Measurements from ENCODE around the gene GNB3.

The GNB3 gene

GRCh38 chr12:6824085-6824775 lies 16.5 kb upstream of the GNB3 start:
- no peak for DNase-seq

DNA sequence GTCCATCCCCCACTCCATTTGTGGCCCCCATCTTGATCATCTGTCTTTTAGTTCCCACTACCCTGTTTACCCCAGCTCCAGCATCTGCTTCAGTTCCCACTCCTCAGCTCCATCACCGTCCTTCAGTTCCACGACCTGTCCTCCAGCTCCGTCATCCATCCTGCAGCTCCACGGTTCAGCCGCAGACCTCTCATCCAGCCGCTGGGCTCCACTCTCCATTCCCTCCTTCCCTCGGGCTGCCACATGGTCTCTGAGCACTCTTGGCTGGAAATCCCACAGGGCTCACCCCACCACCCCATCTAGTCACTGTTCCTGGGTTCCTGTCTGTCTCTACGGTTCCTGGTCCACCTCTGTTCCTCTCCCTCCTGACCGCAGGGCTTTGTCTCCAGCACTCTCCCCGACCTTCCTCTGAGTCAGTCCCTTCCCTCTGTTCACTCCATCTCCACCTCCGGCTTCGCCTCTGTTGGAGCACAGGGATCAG lies 15.8 kb upstream of the GNB3 start:
- DNase-seq = no peak

- DNase-seq = peak; percentile 90
These were observed 15.2 kb upstream of the GNB3 start for GRCh38 chr12:6825398-6826124.

- no peak for DNase-seq
These were observed 14.5 kb upstream of the GNB3 start for GRCh38 chr12:6826125-6826733.

DNA sequence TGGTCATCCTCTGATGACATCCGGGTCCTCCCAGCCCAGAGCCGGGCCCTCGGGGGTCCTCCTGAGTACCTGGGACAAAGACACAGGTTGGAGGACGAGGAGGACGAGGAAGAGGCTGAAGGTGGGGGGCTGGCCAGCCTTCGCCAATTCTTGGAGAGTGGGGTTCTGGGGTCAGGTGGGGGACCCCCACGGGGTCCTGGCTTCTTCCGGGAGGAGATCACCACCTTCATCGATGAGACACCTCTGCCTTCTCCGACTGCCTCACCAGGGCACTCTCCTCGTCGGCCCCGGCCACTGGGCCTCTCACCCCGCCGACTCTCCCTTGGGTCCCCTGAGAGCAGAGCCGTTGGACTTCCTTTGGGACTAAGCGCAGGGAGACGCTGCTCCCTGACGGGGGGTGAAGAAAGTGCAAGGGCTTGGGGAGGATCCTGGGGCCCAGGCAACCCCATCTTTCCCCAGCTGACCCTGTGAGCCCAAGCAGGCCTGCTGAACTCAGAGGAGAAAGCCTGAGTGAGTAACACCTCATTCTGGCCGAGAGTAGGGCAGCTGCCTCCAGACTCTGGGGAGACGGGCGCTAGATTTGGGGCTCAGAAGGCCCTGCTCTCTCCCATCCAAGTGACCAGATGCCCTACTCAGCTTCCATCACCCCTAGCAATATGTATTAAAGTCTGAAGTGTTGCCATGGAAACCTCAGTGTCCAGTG lies 13.8 kb upstream of the GNB3 start:
- no peak for DNase-seq

GRCh38 chr12:6827437-6827911 lies 13.3 kb upstream of the GNB3 start:
- peak; percentile 77 for DNase-seq

DNA sequence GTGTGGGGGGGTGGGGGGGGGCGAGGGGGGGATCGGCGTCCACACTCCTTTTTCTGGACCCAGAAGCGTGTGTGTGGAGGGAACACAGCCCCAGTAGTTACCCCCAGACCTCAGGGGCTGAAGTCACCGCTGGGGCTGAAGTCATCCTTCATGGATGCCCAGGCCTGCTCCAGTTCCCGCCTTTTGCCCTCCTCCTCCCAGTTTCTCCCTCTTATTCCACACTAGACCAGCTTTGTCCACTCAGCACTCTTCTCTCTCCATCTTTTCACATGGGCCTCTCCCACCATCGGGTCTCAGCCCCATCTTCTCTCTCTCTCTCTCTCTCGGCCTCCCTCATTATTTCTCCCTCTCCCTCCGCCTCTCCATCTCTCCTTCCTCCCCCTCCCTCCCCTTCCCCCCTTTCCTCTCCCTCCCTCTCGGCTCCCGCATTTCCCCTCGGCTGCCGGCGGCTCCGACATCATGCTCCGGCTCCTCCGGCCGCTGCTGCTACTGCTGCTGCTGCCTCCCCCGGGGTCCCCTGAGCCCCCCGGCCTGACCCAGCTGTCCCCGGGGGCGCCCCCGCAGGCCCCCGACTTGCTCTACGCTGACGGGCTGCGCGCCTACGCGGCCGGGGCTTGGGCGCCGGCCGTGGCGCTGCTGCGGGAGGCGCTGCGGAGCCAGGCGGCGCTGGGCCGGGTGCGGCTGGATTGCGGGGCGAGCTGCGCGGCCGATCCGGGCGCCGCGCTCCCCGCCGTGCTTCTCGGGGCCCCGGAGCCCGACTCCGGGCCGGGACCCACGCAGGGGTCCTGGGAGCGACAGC lies 12.5 kb upstream of the GNB3 start, which contains the start of gene P3H3:
P3H3 (plus strand) TSS at position 426 of the 799 bp plus-strand sequence; CDS start at position 460, 34 bp downstream.
- DNase-seq = no peak

GRCh38 chr12:6828781-6829535 lies 11.8 kb upstream of the GNB3 start:
- DNase-seq = peak; percentile 50

- no peak for DNase-seq
These were observed 11.0 kb upstream of the GNB3 start for GRCh38 chr12:6829536-6830220.

GRCh38 chr12:6830286-6830890 lies 10.3 kb upstream of the GNB3 start:
- no peak for DNase-seq

DNA sequence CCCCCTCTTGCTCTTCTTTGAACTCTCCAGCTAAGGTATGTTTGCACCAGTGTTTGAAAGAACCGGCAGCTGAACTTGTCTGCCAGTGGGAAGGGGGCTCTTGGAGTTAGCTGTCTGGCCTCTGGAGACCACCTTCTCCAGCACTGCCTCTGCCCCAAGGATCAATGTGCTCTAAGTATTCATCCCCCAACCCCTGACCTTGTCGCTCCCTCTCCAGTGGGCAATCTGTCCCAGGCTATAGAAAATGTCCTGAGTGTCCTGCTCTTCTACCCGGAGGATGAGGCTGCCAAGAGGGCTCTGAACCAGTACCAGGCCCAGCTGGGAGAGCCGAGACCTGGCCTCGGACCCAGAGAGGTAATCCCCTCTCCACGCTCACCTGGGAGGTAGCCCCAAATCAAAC lies 9.7 kb upstream of the GNB3 start:
- DNase-seq = no peak

DNA sequence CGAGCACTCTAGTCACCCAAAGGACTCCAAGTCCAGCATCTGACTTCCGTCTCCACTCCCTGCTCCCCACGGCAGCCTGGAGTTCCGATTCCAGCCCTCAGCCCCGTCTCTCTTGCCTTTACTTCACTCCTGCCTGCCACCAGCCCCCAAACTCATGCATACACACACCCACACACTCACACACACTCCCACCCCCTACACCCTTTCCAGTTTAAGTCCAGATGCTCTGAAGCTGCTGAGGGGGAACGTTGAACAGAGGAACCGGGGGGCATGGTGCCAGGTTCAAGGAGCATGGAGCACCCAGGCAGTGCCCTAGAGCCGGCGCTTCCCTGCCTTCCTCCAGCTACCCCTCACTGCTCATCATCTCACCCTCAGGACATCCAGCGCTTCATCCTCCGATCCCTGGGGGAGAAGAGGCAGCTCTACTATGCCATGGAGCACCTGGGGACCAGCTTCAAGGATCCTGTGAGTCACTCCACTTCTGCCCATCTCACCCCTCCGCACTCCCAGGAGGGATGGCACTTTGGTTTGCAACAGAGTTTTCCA lies 9.2 kb upstream of the GNB3 start:
- no peak for DNase-seq

- DNase-seq = no peak
These were observed 8.6 kb upstream of the GNB3 start for GRCh38 chr12:6832125-6832524.

GRCh38 chr12:6833189-6833890 lies 7.4 kb upstream of the GNB3 start:
- DNase-seq = no peak

DNA sequence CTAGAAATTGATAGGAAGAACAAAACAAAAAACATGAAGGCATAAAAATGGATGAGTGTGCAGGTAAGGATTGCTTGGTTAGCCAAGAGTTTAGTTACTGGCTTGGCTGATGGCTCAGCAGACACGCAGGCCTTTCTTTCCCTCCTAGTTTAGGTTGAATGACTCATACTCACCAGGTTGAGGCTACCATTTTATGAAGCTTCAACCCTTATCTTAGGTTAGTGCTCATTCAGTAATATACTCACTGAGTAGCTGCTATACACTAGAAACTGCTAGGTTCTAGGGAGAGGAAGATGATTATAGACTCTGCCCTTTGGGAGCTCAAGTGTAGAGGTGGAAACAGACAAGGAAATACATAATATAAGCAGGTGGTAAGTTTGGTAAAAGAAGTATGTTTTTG lies 6.5 kb upstream of the GNB3 start:
- DNase-seq = no peak

GRCh38 chr12:6834873-6835272 lies 5.9 kb upstream of the GNB3 start:
- DNase-seq = no peak

DNA sequence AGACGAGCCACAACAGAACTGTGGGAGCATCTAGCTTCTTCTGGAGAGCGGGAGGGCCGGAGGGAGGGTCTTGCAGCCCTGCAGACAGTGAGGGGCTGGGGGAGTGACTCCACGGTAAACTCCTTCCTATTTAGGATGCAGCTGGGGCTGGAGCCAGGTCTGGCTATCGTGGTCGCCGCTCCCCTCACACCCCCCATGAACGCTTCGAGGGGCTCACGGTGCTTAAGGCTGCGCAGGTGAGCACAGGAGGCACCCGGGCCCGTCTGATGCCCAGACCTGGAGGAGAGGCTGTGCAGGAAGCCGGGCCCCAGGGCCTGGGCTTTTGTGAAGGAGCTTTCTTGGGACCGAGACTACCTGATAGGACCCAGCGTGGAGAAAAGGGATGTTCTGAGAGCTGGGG lies 3.9 kb upstream of the GNB3 start:
- no peak for DNase-seq

DNA sequence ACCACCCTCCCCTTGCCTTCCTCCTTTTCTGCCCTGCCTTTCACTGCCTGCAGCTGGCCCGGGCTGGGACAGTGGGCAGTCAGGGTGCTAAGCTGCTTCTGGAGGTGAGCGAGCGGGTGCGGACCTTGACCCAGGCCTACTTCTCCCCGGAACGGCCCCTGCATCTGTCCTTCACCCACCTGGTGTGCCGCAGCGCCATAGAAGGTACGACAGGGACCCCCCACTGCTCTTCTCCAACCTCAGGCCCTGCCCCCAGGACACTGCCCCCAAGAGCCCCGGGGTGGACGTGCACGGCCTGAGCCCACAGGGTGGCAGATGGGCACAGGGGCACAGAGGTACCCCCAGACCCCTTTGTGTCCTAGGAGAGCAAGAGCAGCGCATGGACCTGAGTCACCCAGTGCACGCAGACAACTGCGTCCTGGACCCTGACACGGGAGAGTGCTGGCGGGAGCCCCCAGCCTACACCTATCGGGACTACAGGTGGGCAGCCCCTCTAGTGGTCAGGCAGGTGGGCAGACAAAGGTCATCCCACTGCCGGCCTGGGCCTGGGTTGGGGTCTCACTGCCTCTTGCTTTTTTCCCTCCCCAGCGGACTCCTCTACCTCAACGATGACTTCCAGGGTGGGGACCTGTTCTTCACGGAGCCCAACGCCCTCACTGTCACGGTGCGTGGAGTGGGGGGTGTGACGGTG lies 3.2 kb upstream of the GNB3 start:
- DNase-seq = no peak

DNA sequence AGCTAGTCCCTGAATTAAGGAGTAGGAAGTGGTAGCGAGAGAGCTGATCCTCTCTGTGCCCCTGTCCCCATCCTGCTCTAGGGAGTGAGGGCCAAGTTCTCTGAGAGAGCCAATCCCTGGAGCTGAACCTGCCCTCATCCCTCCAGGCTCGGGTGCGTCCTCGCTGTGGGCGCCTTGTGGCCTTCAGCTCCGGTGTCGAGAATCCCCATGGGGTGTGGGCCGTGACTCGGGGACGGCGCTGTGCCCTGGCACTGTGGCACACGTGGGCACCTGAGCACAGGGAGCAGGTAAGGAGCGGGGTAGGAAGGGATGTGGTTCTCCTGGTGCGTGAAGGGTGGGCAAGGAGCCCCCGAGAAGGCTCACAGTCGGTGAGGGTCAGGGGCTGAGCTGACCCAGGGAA lies 1.9 kb upstream of the GNB3 start:
- no peak for DNase-seq

All from activated CD4-positive, alpha-beta T cell treated with anti-CD3 and anti-CD28 coated beads for 48 hours (primary cell).